22Rv1 (cell line): Measurements from ENCODE around the gene ANKRD2.
"Not testable (repeated sequence)": the region's sequence is repeated elsewhere in the genome, so short reads cannot be mapped to it uniquely, and the experiment has no call there.

Experiments
- CTCF ChIP-seq: fragments of 450-650 bp; IDR thresholded peaks from 2 replicates; pipeline ENCODE4 v1.5.1; 2017; ENCODE audit warnings: mild to moderate bottlenecking
- ZFX ChIP-seq: fragments of 450-650 bp; IDR thresholded peaks from 2 replicates; pipeline ENCODE4 v1.6.1; 2017; ENCODE audit warnings: antibody characterized with exemption, borderline replicate concordance

GRCh38 chr10:97560731-97561381 lies 11.7 kb upstream of the ANKRD2 start:
- not testable (repeated sequence) for TF ChIP-seq CTCF, ZFX
